ENCODE data around the gene MUC20. TPM values are rescaled to one million over a fixed set of nuclear protein-coding genes. Genes with fewer than 3 reads are reported as not detected.
"Not testable (repeated sequence)": the region's sequence is repeated elsewhere in the genome, so short reads cannot be mapped to it uniquely, and the experiment has no call there.

The MUC20 gene
- total and polyA plus RNA-seq, 2 of the 8 experiments (the other 6 are each of a cell fraction or from before 2014, with no cell fraction given): 0.24 to 0.26 TPM

DNA sequence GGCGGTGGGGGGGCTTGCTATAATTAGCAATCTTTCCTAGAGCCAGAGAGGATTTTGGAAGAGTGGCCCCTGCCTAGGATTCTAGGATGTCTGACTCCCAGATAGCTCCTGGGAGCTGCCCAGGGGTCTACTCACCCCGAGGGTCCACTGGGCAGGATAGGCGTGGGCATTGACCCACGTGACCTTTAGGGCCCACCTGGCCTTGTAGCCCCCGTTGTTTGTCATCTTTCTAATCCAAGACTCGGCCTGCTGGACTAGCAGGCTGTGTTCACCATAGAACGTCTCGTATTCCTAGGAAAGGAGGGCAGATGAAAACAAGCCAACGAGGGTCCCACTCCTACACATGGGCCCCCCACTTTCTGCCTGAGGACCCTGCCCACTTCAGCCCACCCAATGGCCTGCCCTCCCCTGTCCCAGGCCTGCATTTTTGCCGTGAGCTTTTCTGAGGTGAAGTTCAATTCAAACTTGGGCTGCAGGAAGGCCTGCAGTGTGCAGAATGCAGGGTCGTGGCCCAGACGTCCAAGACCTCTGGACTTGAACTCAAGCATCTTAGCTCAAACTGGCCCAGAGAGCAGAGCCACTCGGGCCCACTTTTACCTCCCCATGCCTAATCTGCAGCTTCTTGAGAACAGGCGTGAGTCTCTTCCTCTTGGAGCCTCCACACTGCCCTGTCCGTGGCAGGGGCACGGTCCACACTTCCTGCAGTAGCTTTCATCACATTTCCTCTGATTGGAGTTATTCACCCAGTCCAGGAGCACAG is 49.5 kb downstream of the MUC20 start (continued):
- TF ChIP-seq, protein P1, sequence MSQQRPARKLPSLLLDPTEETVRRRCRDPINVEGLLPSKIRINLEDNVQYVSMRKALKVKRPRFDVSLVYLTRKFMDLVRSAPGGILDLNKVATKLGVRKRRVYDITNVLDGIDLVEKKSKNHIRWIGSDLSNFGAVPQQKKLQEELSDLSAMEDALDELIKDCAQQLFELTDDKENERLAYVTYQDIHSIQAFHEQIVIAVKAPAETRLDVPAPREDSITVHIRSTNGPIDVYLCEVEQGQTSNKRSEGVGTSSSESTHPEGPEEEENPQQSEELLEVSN (IDR thresholded peaks at IDR 0.05): no peak
- no peak for TF ChIP-seq CHD1 (IDR thresholded peaks at IDR 0.05; ENCODE audit: low read depth, low read length)
- TF ChIP-seq ZNF274 (IDR thresholded peaks at IDR 0.05; ENCODE audit: borderline replicate concordance, extremely low read depth, low read length): no peak
- no peak for TF ChIP-seq FOSL1 (IDR thresholded peaks at IDR 0.05; ENCODE audit: insufficient read depth, low read depth, low read length)

DNA sequence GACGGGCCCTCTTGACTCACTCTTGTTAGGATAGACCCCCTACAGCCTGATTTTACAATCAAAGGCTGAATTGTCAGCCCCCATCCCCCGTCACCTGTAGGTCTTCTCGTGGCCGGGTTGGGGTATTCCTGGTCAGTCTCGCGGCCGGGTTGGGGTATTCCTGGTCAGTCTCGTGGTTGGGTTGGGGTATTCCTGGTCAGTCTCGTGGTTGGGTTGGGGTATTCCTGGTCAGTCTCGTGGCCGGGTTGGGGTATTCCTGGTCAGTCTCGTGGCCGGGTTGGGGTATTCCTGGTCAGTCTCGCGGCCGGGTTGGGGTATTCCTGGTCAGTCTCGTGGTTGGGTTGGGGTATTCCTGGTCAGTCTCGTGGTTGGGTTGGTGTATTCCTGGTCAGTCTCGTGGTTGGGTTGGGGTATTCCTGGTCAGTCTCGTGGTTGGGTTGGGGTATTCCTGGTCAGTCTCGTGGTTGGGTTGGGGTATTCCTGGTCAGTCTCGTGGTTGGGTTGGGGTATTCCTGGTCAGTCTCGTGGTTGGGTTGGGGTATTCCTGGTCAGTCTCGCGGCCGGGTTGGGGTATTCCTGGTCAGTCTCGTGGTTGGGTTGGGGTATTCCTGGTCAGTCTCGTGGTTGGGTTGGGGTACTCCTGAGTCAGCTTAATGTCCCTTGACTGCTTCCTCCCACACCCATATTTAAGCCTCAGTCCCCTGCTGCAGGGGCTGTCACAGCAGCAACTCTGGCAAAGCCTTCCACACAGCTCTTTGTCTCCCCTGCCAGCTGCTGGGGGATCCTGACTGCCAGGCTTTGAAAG is 50.3 kb downstream of the MUC20 start:
- not testable (repeated sequence) for H2AFZ ChIP-seq (ENCODE audit: low read length); H3K27me3 ChIP-seq (replicated peaks in 1 of 4; ENCODE audit: control insufficient read depth in 3 of 4, extremely low read depth in 1 of 4, insufficient read depth in 3 of 4, low read length in 3 of 4); H3K4me1 ChIP-seq (replicated peaks in 1 of 4; ENCODE audit: control insufficient read depth in 3 of 4, insufficient read depth in 4 of 4, low read length in 3 of 4); H3K18ac ChIP-seq (ENCODE audit: extremely low read depth, low read length); DNase-seq (ENCODE audit: low read depth in 1 of 2, low spot score in 2 of 2); H3K79me1 ChIP-seq (ENCODE audit: low read depth, low read length); H3K4me2 ChIP-seq (ENCODE audit: insufficient read depth in 1 of 2, low read depth in 2 of 2, low read length in 2 of 2); H2BK12ac ChIP-seq (ENCODE audit: low read depth, low read length); H3K27ac ChIP-seq (ENCODE audit: low read depth, low read length); H3K4ac ChIP-seq (replicated peaks; ENCODE audit: insufficient read length, low read depth, low read length); H3K23ac ChIP-seq (ENCODE audit: insufficient read length); H2BK120ac ChIP-seq (replicated peaks; ENCODE audit: low read depth, low read length); H2BK15ac ChIP-seq (ENCODE audit: low read length); FAIRE-seq; H3K56ac ChIP-seq (replicated peaks; ENCODE audit: insufficient read length, low read depth, low read length); H3K79me2 ChIP-seq (ENCODE audit: control insufficient read depth in 1 of 2, insufficient read depth in 2 of 2, low read length in 2 of 2); H3K36me3 ChIP-seq (ENCODE audit: control insufficient read depth in 2 of 4, insufficient read depth in 4 of 4, low read length in 3 of 4); H4K20me1 ChIP-seq (replicated peaks in 1 of 2; ENCODE audit: control insufficient read depth in 1 of 2, insufficient read depth in 2 of 2, low read length in 2 of 2); H3K9ac ChIP-seq (replicated peaks in 1 of 4; ENCODE audit: extremely low read depth in 1 of 4, low read depth in 3 of 4, low read length in 3 of 4); H2AK5ac ChIP-seq (ENCODE audit: low read depth, low read length); H4K8ac ChIP-seq (ENCODE audit: extremely low read depth, insufficient read depth, low read length); H3K4me3 ChIP-seq (ENCODE audit: extremely low read depth in 1 of 4, insufficient read depth in 2 of 4, low read depth in 3 of 4, low read length in 4 of 4); H4K5ac ChIP-seq (ENCODE audit: insufficient read length, low read depth, low read length); H4K91ac ChIP-seq (replicated peaks; ENCODE audit: insufficient read length, low read length); H3K9me3 ChIP-seq (ENCODE audit: insufficient read depth in 2 of 2, low read depth in 1 of 2, low read length in 1 of 2); H2BK5ac ChIP-seq (ENCODE audit: low read depth, low read length); H3K14ac ChIP-seq (ENCODE audit: insufficient read length); H2BK20ac ChIP-seq (ENCODE audit: low read length)
- ChIA-PET POLR2A (ENCODE audit: partially characterized antibody) (interaction anchor here (0.6 to 0.9 kb wide), 2 partner anchors 11 to 17 kb away, joined by 3 read pairs; no protein-coding TSS in a partner anchor), CTCF (ENCODE audit: partially characterized antibody) (interaction anchor here (0.5 to 4.4 kb wide), 4 partner anchors 25 to 820 kb away, joined by 3 to 23 read pairs (median 4); no protein-coding TSS in a partner anchor)
- H3K23me2 ChIP-seq (ENCODE audit: low read depth, low read length): peaks cover 10% of the 10 kb centered on the region; the same call in 1 of the 2 replicates
- WGBS, 2 experiments (ENCODE audit: extremely low coverage in 1 of 2, insufficient coverage in 1 of 2, insufficient read length in 1 of 2, insufficient replicate concordance in 2 of 2, low coverage in 1 of 2, low lambda C conversion rate in 2 of 2, missing lambda C conversion rate in 1 of 2): 87% methylated on average over 24 of the region's 28 CpGs; no CpG with 5 or more reads in 1 of the 2 experiments

Measured in H1 (cell line).